Stimulated activated CD8-positive, alpha-beta memory T cell treated with anti-CD3 and anti-CD28 coated beads, Interleukin-4, amount 100 ng/mL, for 1 hour (primary cell): ENCODE results near the gene HOOK1.

Experiments
- DNase-seq, 2 donors: peaks; one replicate each; pipeline ENCODE4 v3.0.0-alpha.2; 2020; ENCODE audit warnings: low read depth in 2 of 2, low spot score in 1 of 2

Gene HOOK1

DNA sequence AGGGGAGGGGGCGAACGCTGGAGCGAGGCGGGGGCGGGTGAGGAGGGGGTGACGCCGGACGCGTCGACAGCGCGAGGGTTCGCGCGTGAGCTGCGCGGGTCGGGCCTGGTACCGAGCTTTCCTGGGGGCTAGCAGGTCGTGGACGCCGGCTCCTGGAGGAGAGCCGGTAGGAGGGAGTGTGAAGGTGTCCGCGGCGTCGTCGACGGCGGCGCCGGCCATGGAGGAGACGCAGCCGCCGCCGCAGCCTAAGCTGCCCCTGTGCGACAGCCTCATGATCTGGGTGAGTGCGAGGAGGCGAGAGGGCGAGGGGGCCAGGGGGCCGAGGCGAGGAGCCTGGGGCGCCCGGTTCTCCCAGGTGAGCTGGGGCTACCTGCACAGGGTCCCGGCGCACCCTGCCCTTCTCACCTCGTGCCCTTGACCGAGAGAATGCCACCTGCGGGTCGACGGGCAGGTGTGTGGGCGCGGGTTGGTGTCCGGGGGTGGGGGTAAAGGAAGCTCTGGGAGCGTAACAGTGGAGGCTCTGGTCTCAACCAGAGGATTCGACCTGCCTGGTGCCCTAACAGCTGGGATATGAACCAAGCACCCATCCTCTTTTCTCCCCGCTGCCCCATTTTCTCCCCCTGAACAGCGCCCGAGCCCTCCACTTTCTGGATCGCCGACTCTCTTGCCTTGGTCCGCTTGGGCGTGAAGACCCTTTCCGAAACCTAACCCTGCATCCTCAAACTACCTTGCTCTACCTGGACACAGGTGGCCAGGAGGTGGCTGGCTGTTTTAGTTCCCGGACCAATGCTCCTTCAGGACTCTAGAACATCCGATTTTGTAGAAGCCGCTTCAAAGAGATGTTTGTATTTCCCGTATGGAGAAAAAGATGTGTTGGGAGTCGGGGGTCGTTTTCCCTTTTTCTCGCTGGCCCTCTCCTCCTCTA is at the start of gene HOOK1:
Gene HOOK1, plus strand, starts transcription at position 49 of the 925 bp plus-strand sequence. Its CDS starts 169 bp downstream, at position 218.
- peak in 1 of 2 donors; percentile 0 for DNase-seq

DNA sequence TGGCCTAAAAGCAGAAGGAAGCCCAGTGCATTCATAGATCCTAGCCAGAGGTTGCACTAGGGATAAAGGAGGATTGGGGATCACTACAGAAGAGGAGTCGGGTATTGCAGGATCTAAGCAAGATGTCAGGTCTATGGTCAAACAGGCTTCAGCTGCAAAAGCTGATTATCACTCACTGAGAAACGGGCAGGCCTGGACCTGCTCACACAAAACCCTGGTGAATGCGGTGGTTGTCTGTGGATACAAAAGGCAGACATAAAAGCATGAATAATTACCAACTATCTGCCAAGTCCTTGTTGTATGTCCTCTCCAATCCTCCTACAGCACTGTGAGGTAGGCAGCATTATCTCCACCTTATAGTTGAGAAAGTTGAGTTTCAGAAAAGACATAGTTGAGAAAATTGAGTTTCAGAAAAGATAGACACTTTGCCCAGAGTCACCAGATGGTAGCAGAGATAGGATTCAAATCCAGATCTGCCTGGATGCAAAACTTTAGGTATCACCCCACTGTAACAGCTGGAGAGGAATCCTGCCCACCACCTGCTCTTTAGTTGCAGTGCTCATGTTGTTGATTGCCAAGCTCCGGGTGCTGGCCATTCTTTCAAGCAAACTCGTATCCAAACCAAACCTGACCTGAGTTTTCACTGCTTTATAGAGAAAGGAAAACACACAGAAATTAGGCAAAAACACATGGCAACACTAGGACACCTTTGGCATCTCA is 49.6 kb upstream of the HOOK1 start:
- no peak for DNase-seq

DNA sequence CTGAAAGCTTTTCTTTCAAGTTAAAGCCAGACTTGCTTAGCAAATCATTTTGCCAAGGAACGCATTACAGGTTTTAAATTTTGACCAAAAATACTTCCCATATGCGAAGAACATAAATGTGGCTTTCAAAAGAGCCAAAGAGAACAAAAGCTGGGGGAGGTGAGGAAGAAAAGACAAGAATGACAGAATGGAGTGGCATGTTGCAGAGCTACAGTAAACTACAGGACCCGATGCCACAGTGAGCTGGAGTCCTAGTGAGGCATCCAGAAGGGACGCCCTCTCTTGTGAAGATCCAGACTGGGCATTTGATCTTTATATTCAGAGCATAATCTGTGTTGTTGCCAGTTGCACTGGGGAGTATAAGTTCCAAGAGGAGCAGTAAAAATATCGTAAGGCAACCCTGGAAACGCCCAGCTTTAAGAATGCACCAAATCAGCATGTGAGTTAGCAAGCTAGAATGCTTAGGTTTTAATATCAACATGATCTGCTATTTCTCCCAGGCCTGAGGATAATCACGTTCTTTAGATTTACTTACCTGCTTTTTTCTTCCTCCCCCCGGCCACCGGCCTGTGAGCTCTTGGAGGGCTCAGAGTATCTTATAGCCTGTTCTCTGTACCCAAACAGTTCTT is 48.4 kb upstream of the HOOK1 start:
- DNase-seq = no peak

GRCh38 chr1:59767119-59767518 is 47.6 kb upstream of the HOOK1 start:
- no peak for DNase-seq

DNA sequence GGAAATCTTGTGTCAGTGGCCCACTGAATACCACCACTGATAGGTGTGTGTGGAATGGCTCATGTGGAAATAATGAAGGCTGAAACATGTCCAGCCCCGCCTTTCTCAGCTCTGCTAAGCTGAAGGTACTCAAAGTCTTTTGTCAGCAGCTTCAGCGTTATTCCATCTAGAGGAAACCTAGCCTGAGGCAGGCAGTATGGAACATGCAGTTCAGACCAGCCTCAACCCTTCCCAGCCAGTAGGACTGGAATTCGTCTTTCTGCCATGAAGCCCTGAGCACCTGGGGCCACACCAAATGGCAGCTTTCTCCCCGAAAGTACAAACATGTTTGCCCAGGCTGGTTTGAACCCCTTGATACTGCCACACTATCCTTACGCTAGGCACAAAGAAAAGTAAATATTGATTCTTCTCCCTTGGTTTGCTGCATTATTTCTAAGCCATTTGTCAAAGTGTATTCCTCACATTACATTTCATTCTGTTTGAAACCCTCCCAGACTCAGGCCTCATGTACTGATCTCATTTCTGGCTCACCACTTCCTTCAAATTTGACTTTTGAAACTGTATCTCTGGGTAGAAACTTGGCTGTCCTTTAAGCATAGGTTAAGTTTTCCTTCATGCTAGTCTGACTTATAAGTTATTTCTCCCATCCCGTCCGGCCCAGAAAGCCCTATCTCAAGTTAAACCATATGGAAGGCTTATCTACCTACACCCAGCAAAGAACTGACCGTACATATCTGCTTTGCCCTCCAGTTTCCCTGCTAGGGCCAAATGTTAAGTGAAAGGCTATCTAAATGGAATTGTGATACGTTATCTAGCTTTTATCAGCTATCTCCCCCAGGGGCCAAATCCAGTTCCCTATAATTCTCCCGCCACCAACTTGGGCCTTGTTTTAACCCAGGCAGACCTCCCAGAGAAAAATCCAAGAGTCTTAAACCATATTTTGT is 45.7 kb upstream of the HOOK1 start:
- DNase-seq = no peak

DNA sequence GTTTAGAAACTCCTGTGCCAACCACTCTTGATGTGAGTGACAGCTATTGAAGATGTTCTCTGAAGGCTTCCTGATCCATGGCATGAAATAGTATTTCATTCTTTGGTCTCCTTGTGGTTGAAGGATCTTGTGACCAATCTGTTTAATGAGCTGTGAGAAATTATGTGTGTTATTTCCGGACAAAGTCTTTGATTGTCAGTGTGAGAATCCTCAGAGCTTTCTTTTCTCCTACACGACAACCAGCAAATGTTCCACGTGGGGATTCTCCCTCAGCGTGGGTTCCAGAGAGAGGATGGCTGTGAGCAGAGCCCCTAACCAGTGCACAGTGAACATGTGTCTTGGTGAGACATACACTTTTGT is 45.0 kb upstream of the HOOK1 start:
- no peak for DNase-seq

- DNase-seq = no peak
Measured at GRCh38 chr1:59771361-59771760, 43.4 kb upstream of the HOOK1 start.

- no peak for DNase-seq
Measured at GRCh38 chr1:59775480-59775879, 39.3 kb upstream of the HOOK1 start.

DNA sequence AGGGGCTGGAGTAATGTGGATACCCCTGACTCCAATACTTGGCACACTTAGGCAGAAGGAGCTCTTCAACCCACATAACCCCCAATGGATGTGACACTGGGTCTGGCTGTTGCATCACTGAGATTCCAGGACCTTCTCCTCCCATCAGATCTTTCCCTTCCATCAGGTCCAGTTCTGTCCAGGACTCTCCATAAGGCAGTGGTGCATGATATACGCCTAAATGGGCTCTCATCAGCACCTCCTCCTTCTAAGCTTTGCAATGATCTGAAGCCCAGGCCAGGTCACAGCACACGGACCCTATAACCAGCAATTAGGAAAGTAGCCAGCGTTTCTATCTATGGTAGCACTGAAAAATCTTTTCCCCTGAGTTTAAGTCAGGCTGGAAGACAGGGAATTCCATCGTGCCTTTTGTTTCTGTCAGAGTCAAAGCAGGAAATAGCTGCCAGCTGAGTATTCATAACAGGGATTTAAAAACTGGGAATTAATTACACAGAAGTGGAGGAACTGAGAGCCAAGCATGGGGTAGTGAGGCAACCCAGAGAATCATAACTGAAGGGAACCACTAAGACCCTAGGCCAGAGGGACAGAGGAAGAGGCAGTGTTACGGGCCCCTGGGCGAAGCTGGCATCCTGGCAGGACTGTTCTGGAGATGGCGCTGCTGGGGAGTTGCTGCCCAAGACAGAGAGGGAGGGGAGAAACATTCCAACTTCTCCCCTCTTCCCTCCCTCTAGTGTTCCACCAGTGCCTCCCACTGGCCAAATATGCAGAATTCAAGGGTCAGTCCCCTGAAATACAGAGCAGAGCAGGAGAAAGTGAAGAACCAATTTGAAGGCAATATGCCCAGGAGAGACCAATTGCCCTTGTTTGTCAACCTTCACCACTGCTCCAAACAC is 37.5 kb upstream of the HOOK1 start:
- no peak for DNase-seq

- DNase-seq = no peak
Measured at GRCh38 chr1:59779949-59780348, 34.8 kb upstream of the HOOK1 start.

DNA sequence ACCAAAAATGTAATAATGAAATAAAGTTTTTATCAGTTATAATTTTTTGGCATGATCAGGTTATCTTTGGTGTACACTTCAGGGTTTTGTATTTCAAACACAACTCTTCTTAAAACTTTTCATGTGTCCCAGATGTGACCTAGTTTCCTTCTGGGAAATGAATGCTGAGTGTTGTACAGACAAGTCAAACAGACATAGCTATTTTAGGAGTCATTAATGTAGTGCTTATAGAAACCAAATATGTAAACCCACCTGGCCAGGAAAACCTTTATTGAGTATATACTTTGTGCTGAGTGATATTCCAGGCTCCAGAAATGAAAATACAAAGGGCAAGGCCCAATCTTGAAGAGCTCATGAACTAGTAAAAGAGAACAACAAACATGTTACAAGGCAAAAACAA is 25.9 kb upstream of the HOOK1 start:
- no peak for DNase-seq

GRCh38 chr1:59798600-59798999 is 16.1 kb upstream of the HOOK1 start:
- DNase-seq = no peak

DNA sequence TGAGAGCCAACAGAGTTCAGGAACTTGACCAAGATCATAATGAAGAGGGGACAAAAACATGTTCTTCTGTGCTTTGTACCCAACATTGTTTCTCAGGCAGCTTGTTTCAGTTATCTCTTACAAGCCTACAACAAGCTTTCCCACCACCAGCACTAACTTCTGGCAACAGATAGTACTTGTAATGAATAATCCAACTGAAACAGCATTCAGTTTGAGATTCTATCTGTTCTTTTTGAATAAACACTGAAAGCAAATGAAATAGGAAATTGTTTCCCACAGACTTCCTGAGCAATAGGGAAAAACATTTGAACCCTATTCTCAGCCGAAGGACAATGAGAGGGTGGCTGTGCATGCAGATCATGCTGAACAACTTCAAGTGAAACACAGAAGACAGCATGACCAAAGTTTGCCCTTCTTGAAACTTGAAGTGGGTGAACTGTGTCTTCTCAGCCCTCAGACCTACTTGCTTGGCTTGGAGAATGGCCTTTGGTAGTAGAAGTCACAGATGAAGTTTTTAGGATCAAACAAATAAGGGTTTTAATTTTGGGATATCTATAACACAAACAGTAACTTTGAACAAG is 11.2 kb upstream of the HOOK1 start:
- DNase-seq = no peak

GRCh38 chr1:59804301-59804700 is 10.4 kb upstream of the HOOK1 start:
- DNase-seq = no peak

DNA sequence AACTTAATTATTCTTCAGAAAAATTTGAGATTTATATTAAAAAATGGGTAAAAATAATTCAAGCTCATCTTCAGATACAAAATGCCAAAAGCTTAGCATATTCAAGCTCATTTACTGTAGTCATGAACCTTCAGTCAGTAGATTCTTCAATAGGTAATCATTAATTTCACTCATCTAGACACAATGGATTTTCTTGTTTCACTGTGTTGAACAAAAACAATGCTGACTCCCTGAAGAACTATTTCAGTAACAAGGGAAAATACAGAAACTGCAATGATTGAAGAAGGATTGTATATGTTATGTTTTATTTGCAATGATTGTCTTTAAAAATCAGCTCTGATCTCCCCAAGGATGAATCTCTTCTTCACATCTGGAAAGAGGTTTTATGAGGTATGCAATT is 9.2 kb upstream of the HOOK1 start:
- DNase-seq = no peak

DNA sequence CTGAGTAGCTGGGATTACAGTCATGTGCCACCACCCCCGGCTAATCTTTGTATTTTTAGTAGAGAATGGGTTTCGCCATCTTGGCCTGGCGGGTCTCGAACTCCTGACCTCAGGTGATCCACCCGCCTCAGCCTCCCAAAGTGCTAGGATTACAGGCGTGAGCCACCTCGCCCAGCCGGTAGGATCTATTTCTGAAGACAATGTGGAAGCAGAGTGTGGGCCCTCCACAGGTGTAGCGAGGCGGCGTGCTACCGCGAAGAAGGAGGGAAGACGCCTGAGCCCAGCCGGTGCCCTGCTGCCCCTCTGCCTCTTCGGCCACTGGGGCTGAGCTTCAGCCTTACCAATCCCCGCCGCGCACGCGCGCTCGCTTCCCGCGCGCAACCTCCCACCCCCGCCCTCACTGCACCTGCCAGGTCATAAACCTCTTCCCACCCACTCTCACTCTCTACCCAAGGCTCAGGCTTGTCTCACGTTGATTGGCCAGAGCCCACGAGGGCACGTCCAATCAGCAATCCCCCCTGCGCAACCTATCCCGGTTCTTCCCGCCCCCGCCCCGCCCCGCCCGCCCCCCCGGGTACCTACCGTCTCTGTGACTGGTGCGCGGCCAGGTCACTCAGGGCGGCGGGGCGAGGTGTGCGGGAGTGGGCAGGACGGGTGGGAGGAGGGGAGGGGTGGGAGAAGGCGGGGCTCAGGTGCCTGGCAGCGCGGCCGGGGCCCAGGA is 409 bp upstream of the HOOK1 start:
- DNase-seq = peak; percentile 58 to 72

- no peak for DNase-seq
Measured at GRCh38 chr1:59815892-59816291, 1.1 kb downstream of the HOOK1 start.

GRCh38 chr1:59816318-59816878 is 1.6 kb downstream of the HOOK1 start:
- no peak for DNase-seq
